Fibroblast of mammary gland (primary cell): ENCODE measurements around the gene NFIA.

Experiments
- DNase-seq: peaks from one replicate; pipeline ENCODE4 v3.0.0-alpha.2; 2010; ENCODE audit warnings: low read depth
- H3K4me3 ChIP-seq: 2 replicates; pipeline ENCODE4 v1.5.1; 2011; ENCODE audit warnings: low read depth, mild to moderate bottlenecking, low read length, moderate library complexity; ENCODE audit not compliant: control insufficient read depth
- TF ChIP-seq, protein P1 (sequence below): conservative IDR thresholded peaks from 2 replicates; pipeline ENCODE4 v1.5.1; 2011; ENCODE audit warnings: low read depth, low read length, inconsistent platforms; ENCODE audit not compliant: control insufficient read depth, insufficient read depth

The NFIA gene

DNA sequence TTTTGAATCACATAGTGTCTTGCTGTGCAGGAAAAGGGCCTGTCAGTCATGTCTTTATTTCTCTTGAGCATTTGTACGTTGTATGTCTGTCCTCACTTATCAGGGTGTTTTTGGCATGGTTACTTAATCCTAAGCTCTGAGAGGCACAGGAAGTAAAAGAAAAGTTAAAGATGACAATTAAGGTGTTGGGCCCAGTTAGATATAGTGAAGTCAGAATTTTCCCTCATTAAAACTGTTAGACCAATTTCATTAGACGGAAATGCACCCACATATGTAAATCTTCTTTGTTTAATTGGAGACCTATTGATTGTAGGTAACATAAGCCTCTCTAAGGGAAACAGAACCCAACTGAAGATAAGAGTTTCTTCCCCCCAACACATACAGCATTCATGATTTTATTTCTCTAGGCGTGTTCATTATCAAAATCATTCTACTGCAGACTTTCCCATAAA lies 21.9 kb downstream of the NFIA start:
- H3K4me3 ChIP-seq: no peak overlapping the region
- no peak for DNase-seq
- TF ChIP-seq, protein P1, sequence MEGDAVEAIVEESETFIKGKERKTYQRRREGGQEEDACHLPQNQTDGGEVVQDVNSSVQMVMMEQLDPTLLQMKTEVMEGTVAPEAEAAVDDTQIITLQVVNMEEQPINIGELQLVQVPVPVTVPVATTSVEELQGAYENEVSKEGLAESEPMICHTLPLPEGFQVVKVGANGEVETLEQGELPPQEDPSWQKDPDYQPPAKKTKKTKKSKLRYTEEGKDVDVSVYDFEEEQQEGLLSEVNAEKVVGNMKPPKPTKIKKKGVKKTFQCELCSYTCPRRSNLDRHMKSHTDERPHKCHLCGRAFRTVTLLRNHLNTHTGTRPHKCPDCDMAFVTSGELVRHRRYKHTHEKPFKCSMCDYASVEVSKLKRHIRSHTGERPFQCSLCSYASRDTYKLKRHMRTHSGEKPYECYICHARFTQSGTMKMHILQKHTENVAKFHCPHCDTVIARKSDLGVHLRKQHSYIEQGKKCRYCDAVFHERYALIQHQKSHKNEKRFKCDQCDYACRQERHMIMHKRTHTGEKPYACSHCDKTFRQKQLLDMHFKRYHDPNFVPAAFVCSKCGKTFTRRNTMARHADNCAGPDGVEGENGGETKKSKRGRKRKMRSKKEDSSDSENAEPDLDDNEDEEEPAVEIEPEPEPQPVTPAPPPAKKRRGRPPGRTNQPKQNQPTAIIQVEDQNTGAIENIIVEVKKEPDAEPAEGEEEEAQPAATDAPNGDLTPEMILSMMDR: no peak

DNA sequence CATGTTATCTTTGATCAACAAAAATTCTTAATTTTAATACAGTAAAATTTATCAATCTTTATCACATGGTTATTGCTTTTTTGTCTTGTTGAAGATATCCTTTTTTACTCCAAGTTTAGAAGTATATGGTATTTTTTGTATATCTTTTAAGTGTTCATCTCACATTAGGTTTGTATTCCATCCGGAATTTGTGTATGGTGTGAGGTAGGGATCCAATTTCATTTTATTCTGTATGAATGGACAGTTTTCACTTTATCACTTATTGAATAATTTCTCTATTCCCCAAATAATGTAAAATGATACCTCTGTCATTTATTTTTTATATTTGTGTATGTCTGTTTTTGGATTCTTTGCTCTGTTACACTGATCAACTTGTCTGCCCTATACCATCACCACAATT lies 25.3 kb downstream of the NFIA start:
- TF ChIP-seq, protein P1: no peak
- H3K4me3 ChIP-seq: no peak overlapping the region
- no peak for DNase-seq

DNA sequence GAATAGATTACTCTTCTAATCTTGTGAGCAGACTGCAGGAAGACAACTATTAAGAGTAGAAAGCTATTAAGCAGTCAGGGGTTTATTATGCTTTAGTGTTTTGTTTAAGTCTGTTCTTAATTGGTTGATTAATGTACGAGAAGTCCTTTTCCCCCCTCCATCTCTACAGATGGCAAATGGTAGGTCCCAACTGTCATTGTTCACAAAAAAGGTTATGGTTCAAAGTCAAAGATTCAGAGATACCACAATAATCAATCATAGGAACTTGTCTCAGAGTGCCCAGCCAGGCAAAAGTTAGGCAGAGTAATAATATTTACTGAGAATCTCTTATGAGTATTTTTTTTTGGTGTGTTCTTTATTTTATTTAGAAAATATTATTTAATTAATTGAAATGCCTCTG lies 26.8 kb downstream of the NFIA start:
- DNase-seq: no peak
- no peak overlapping the region for H3K4me3 ChIP-seq
- TF ChIP-seq, protein P1: no peak

DNA sequence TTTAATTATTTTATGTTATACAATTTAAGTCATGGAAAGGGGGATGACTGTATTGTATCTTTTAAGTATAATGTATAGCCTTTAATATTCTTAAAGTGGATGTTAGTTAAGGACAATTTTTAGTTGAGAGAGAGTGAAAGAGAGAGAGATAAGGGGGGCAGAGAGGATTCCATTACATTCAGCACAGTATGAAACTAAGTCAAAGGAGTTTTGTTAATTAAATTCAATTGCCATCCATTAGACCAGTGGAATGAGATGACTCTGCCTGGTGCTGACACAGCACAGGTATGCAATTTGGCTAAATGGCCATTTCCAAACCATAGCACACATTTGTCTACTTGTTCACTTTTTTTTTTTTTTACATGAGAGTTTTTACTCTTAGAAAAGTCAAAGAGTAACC lies 27.5 kb downstream of the NFIA start:
- TF ChIP-seq, protein P1: no peak
- DNase-seq: no peak
- H3K4me3 ChIP-seq: no peak overlapping the region

DNA sequence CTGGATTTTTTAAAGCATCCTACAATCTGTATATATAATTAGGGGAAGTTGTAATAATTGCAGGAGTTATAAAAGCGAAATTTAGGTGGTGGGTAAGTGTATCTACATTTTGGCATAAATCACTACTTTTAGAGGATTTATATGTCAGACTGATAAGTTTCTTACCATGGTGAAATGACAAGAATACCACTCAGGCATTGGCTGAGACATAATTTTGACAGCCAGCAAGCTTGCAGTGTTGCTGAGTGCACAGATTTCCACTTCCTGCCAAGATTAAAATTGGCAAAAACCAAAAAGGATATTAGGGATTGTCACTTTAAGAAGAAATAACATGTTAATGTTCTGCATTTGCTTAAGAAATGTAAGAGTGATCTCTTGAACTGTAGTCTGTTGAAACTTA lies 28.2 kb downstream of the NFIA start:
- DNase-seq: no peak
- H3K4me3 ChIP-seq: no peak overlapping the region
- TF ChIP-seq, protein P1: no peak

DNA sequence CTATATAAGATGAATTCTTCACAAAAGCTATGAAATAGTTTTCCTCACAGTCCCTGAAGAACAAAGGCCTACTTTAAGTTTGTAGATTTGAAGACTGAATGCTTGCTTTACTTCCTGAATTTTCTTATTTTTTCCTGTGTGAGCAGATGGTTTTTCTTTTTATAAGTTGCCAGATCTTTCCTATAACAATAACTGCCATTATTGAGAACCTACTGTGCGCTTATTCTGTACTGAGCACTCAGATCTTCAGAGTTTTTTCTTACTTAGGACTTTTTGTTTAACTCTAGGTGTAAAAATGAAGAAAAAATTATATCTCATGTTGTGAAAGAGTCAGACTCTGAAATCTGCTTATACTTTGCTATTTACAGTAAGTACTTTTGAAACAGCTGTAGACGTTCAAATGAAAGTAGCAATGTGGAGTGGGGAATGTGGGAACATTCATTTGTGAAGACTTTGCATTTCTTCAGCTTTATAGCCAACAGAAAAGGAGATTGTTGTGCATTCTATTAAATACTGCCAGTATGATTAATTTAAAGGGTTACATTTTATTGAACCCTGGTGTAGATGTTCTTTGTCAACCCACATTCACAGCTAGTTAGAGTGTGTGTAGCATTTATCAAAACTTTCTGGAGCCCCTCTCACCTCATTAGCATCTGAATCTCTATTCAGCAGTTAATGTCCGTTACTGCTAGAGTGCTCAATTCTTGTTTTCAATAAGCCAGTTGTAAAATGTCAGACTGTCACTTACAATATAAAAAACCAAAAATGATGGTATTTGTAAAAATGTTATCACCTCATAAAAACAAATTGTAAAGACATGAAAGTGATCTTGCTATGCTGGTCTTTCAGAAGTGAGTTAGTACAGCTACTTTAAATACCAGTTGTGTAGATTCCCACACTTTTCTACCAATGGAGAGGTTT lies 29.0 kb downstream of the NFIA start:
- TF ChIP-seq, protein P1: no peak
- no peak overlapping the region for H3K4me3 ChIP-seq
- no peak for DNase-seq
